ENCODE data around the gene COX7A1. TPM values are rescaled to one million over a fixed set of nuclear protein-coding genes. Genes with fewer than 3 reads are reported as not detected.
"Not testable (repeated sequence)": the region's sequence is repeated elsewhere in the genome, so short reads cannot be mapped to it uniquely, and the experiment has no call there.

Gene COX7A1
- total and polyA plus RNA-seq, 10 of the 15 experiments (the other 5 are each of a cell fraction or from before 2014, with no cell fraction given), result not detected

DNA sequence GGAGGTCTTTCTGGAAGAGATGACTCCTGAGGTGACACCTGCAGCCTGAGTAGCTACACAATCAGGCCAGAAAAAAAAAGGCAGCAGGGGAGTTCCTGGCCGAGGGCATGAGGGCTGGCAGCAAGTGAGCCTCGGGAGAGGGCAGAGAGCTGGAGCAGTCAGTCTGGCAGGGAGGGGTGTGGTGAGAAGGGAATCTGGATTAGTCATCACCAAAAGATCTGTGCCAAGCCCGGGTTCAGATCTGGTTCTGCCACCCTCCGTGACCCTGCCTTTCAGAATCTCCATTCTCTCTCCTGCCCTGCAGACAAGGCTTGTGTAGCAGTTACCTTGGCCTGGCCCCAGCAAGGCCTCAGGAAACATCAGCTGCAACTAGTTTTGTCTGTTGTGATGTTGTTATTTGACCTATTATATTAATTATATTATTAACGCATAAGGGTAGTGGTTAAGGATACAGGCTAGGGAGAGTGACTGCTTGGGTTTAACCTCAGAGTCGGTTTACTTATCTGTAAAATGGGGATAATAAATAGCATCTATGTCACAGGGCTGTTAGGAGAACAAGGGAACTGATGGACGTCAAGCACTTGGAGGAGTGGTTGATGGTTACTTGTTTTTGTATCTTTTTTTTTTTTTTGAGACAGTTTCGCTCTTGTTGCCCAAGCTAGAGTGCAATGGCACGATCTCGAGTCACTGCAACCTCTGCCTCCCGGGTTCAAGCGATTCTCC lies 15.1 kb downstream of the COX7A1 start (continued):
- TF ChIP-seq NFIC (IDR thresholded peaks at IDR 0.05; ENCODE audit: low read depth, low read length) (no peak), CEBPB (IDR thresholded peaks at IDR 0.05; ENCODE audit: borderline replicate concordance in 1 of 2, low read depth in 2 of 2, low read length in 2 of 2) (no peak)
- TF ChIP-seq, protein P1, sequence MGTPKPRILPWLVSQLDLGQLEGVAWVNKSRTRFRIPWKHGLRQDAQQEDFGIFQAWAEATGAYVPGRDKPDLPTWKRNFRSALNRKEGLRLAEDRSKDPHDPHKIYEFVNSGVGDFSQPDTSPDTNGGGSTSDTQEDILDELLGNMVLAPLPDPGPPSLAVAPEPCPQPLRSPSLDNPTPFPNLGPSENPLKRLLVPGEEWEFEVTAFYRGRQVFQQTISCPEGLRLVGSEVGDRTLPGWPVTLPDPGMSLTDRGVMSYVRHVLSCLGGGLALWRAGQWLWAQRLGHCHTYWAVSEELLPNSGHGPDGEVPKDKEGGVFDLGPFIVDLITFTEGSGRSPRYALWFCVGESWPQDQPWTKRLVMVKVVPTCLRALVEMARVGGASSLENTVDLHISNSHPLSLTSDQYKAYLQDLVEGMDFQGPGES (IDR thresholded peaks at IDR 0.05), result no peak

DNA sequence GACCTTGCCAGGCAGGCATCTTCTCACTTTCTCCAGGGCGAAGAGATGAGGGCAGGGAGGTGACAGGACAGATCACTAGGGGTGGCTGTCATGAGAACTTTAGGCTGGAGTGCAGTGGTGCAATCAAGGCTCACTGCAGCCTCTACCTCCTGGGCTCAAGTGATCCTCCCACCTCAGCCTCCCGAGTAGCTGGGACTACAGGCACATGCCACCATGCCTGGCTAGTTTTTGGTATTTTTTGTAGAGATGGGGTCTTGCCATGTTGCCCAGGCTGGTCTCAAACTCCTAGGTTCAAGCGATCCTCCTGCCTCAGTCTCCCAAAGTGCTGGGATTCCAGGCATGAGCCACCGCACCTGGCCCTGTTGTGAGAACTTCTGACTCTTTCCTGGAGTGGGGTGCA lies 17.4 kb downstream of the COX7A1 start:
- SMC1A ChIA-PET (ENCODE audit: uncharacterized antibody, unreplicated experiment); BruUV-seq (replicated peaks): not testable (repeated sequence)

DNA sequence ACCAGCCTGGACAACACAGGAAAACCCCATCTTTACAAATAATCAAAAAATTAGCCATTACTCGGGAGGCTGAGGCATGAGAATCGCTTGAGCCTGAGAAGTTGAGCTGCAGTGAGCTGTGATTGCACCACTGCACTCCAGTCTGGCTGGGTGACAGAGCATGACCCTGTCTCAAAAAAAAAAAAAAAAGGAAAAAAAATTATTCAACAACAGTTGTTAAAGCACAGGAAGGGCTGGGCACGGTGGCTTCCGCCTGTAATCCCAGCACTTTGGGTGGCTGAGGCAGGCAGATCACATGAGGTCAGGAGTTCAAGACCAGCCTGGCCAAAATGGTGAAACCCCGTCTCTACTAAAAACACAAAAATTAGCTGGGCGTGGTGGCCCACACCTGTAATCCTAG lies 21.0 kb downstream of the COX7A1 start:
- H3K36me3 ChIP-seq (ENCODE audit: control insufficient read depth in 2 of 2, insufficient read depth in 2 of 2, low read length in 1 of 2); H3K79me2 ChIP-seq (ENCODE audit: control insufficient read depth, insufficient read depth, low read length); H3K9ac ChIP-seq (ENCODE audit: control insufficient read depth, insufficient read depth, low read length); H3K4me3 ChIP-seq; H3K27me3 ChIP-seq (replicated peaks in 1 of 2; ENCODE audit: control insufficient read depth in 2 of 2, insufficient read depth in 2 of 2, low read length in 1 of 2); FAIRE-seq; H3K27ac ChIP-seq (ENCODE audit: control insufficient read depth, insufficient read depth); DNase-seq (ENCODE audit: low read depth, low spot score); H2AFZ ChIP-seq (ENCODE audit: control insufficient read depth, low read depth, low read length); H3K9me3 ChIP-seq (replicated peaks; ENCODE audit: control insufficient read depth, insufficient read depth, low read length); H4K20me1 ChIP-seq (ENCODE audit: control insufficient read depth, insufficient read depth); H3K4me2 ChIP-seq (ENCODE audit: control insufficient read depth, insufficient read depth); BruUV-seq (replicated peaks); POLR2A ChIA-PET; intact Hi-C loops (cut with micrococcal nuclease; ENCODE audit: unreplicated experiment); ATAC-seq; H3K4me1 ChIP-seq (ENCODE audit: control insufficient read depth, insufficient read depth, low read length): not testable (repeated sequence)
- ChIA-PET SMC1A (ENCODE audit: uncharacterized antibody, unreplicated experiment) (interaction anchor here (0.8 to 5.9 kb wide), 3 partner anchors 12 to 38 kb away, joined by 3 to 38 read pairs (median 3); partner anchors contain the start of gene COX7A1), CTCF (interaction anchor here (0.8 to 1.1 kb wide), 2 partner anchors 37 to 38 kb away, joined by 3 read pairs; no protein-coding TSS in a partner anchor), RAD21 (ENCODE audit: unreplicated experiment) (interaction anchor here (0.9 to 6.9 kb wide), 2 partner anchors 37 to 83 kb away, joined by 3 to 69 read pairs; partner anchors contain the start of gene ZNF565)
- WGBS (ENCODE audit: insufficient coverage, insufficient replicate concordance, low lambda C conversion rate, missing lambda C conversion rate), result 15% methylated on average over 6 of the region's 6 CpGs
- in situ Hi-C loops (cut with MboI), result loop anchor here (10.0 kb wide), 1 partner anchor 1464 kb away; the partner anchor contains the start of genes ZNF540 and ZNF571

More for the DNA sequence above, 17.4 kb downstream of the COX7A1 start:
- H2AFZ ChIP-seq (ENCODE audit: control insufficient read depth, low read depth, low read length); H3K9ac ChIP-seq (ENCODE audit: control insufficient read depth, insufficient read depth, low read length); H3K27ac ChIP-seq (ENCODE audit: control insufficient read depth, insufficient read depth); H3K4me1 ChIP-seq (ENCODE audit: control insufficient read depth, insufficient read depth, low read length); H3K4me3 ChIP-seq; H3K4me2 ChIP-seq (ENCODE audit: control insufficient read depth, insufficient read depth); FAIRE-seq; H4K20me1 ChIP-seq (ENCODE audit: control insufficient read depth, insufficient read depth); POLR2A ChIA-PET; RAD21 ChIA-PET (ENCODE audit: unreplicated experiment); H3K27me3 ChIP-seq (replicated peaks in 1 of 2; ENCODE audit: control insufficient read depth in 2 of 2, insufficient read depth in 2 of 2, low read length in 1 of 2); DNase-seq (ENCODE audit: low read depth, low spot score); intact Hi-C loops (cut with micrococcal nuclease; ENCODE audit: unreplicated experiment); H3K36me3 ChIP-seq (ENCODE audit: control insufficient read depth in 2 of 2, insufficient read depth in 2 of 2, low read length in 1 of 2); H3K9me3 ChIP-seq (replicated peaks; ENCODE audit: control insufficient read depth, insufficient read depth, low read length); ATAC-seq; H3K79me2 ChIP-seq (ENCODE audit: control insufficient read depth, insufficient read depth, low read length): not testable (repeated sequence)
- CTCF ChIA-PET, result interaction anchor here (1.3 to 6.3 kb wide), 2 partner anchors 7 to 9 kb away, joined by 4 to 37 read pairs; no protein-coding TSS in a partner anchor
- WGBS (ENCODE audit: insufficient coverage, insufficient replicate concordance, low lambda C conversion rate, missing lambda C conversion rate), result 69% methylated on average over 4 of the region's 4 CpGs
- in situ Hi-C loops (cut with MboI), result loop anchor here (10.0 kb wide), 1 partner anchor 1460 kb away; the partner anchor contains the start of genes ZNF540 and ZNF571

Data from GM12878 (cell line).